Measurements from ENCODE around the gene IL12RB2.

IL12RB2 gene

GRCh38 chr1:67427947-67428346, 120.3 kb downstream of the IL12RB2 start:
- no peak for ATAC-seq
- no peak for TF ChIP-seq TOX (CRISPR knock-in tag; IDR thresholded peaks at IDR 0.05; ENCODE audit: borderline replicate concordance)
- TF ChIP-seq, protein P1, sequence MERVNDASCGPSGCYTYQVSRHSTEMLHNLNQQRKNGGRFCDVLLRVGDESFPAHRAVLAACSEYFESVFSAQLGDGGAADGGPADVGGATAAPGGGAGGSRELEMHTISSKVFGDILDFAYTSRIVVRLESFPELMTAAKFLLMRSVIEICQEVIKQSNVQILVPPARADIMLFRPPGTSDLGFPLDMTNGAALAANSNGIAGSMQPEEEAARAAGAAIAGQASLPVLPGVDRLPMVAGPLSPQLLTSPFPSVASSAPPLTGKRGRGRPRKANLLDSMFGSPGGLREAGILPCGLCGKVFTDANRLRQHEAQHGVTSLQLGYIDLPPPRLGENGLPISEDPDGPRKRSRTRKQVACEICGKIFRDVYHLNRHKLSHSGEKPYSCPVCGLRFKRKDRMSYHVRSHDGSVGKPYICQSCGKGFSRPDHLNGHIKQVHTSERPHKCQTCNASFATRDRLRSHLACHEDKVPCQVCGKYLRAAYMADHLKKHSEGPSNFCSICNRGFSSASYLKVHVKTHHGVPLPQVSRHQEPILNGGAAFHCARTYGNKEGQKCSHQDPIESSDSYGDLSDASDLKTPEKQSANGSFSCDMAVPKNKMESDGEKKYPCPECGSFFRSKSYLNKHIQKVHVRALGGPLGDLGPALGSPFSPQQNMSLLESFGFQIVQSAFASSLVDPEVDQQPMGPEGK (CRISPR knock-in tag; IDR thresholded peaks at IDR 0.05; ENCODE audit: borderline replicate concordance) = no peak
- TF ChIP-seq ESRRG (CRISPR knock-in tag; IDR thresholded peaks at IDR 0.05) = no peak

DNA sequence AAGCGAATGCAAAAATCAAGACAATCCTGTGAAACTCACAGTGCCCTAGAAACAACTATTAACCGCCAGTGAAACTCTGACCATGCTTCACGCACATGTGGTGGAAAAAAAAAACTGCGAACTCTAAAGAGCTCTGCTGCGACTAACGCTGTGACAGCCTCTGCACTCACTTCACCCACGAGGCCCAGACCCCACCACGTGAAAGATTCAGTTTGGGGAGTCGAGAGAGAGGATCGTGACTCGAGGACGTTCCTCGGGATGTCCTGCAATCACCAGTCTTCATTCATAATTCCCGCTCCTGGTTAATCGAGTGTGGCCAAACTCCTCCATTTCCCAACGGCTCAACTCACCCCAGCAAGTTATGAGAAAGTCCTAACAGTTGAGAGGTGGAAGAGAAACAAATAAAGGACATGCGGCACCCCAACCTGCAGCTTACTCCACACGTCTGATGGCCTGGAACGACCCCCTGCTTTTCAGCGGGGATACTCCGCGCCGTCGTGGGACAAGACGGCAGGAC, 121.4 kb downstream of the IL12RB2 start:
- ATAC-seq = no peak
- TF ChIP-seq ZFP3 (CRISPR knock-in tag; IDR thresholded peaks at IDR 0.05) (no peak), CREB5 (CRISPR knock-in tag; IDR thresholded peaks at IDR 0.05; ENCODE audit: low read depth) (no peak)

DNA sequence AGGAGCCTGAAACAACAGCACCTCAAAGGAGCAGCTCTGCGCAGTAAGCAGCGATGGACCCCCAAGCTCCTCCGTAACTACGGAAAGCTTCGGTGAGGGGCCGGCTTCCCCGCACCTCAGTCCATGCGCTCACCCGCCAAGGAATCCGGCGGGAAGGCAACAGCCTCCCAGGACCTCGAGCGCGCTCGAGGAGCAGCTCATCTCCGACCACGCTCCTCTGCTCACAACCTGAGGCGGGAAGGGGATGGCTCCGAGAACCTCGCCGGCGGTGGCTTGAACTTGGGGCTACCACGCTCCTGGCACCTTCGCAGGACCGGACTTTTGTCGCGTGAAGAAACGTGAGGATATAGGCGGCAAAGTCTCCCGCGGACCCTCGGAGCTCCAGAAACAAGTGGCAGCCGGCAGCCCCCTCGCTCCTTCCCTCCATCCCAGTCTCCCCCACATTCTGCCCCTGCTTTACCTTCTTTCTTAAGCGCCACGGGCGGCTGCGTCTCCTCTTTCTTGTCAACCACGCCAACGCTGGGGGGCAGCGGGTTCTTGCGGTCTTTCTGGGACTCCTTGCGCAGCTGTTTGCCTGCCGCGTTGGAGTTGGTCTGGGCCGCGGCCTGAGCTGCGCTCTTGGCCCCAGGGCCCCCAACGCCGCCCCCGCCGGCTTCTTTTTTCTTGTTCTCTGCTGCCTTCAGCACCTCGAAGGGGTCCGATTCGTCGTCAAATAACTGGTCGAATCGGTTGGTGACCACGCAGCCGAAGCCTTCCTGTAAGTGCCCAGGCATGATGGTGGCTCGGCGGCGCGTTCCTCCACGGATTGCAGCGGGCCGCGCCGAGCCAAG, 122.1 kb downstream of the IL12RB2 start:
- peak; percentile 7 for ATAC-seq
- TF ChIP-seq ARNTL (CRISPR knock-in tag; IDR thresholded peaks at IDR 0.05; ENCODE audit: borderline replicate concordance, low read depth) (no peak), GLIS3 (CRISPR knock-in tag; IDR thresholded peaks at IDR 0.05) (0 out of 2 replicates have a peak, but pooled peaks have one; percentile 37)

DNA sequence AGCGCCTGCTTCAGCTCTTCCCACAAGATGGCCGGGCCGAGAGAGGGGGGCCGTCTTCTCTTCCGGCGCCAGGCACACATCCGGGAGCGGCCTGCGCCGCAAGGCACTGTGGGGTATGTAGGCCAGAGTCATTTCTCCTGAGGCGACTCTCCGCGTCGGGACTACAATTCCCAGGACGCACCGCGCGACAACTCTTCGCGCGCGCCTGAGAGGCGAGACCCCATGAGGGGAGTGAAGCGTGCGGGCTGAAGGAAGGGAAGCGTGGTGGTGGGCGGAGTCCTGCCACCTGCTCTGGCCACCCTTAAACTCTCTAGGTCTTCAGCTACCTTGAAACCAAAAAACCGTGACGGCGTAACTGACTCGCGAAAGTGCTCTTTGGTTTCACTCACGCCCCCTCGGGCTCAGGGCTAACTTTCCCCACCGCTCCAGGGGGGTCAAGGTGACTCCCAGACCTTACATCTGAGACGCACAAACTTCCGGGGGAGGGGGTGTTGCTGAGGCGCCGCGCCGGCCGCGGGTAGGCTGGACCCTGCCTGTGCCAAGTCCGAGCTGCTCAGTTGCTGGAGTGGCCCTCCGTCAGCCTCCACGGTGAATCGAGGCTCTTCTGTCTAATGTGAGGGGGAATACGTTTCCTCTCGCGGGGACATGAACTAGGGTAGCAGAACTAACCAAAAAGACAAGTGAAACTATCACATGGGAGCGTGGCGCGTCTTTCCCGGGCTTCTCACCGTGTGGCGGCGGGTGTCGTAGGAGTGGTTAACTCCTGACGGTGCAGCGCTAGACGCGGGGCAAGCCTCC, 122.9 kb downstream of the IL12RB2 start, which contains the start of gene SERBP1:
TSS of gene SERBP1 (minus strand) at position 45 of the 798 bp plus-strand sequence. CDS start 102 bp downstream, outside the sequence.
- peak; percentile 93 for ATAC-seq
- peak; percentile 54; the same call in 1 of the 2 replicates for TF ChIP-seq ZFP3 (CRISPR knock-in tag; IDR thresholded peaks at IDR 0.05)
- TF ChIP-seq CSDC2 (CRISPR knock-in tag; IDR thresholded peaks at IDR 0.05) = no peak
- no peak for TF ChIP-seq ARNTL (CRISPR knock-in tag; IDR thresholded peaks at IDR 0.05; ENCODE audit: borderline replicate concordance, low read depth)
- TF ChIP-seq, protein P1 (CRISPR knock-in tag; IDR thresholded peaks at IDR 0.05; ENCODE audit: borderline replicate concordance) = peak; percentile 21; the same call in 1 of the 2 replicates
- no peak for TF ChIP-seq TCF4 (CRISPR knock-in tag; IDR thresholded peaks at IDR 0.05; ENCODE audit: borderline replicate concordance)
- TF ChIP-seq ZNF70 (CRISPR knock-in tag; IDR thresholded peaks at IDR 0.05) = no peak
- TF ChIP-seq RARB (CRISPR knock-in tag; IDR thresholded peaks at IDR 0.05) = no peak

- TF ChIP-seq CREB5 (CRISPR knock-in tag; IDR thresholded peaks at IDR 0.05; ENCODE audit: low read depth) (no peak), PPARA (CRISPR knock-in tag; IDR thresholded peaks at IDR 0.05; ENCODE audit: borderline replicate concordance) (no peak), CSDC2 (CRISPR knock-in tag; IDR thresholded peaks at IDR 0.05) (no peak), OSR1 (CRISPR knock-in tag; IDR thresholded peaks at IDR 0.05) (no peak), TSHZ2 (CRISPR knock-in tag; IDR thresholded peaks at IDR 0.05) (no peak), ZFP30 (CRISPR knock-in tag; IDR thresholded peaks at IDR 0.05) (no peak), ZNF70 (CRISPR knock-in tag; IDR thresholded peaks at IDR 0.05) (no peak), ZNF8 (CRISPR knock-in tag; IDR thresholded peaks at IDR 0.05) (no peak), GLIS3 (CRISPR knock-in tag; IDR thresholded peaks at IDR 0.05) (no peak), BACH2 (CRISPR knock-in tag; IDR thresholded peaks at IDR 0.05; ENCODE audit: borderline replicate concordance) (no peak)
- TF ChIP-seq, protein P1 (CRISPR knock-in tag; IDR thresholded peaks at IDR 0.05; ENCODE audit: borderline replicate concordance) = no peak
Observed at GRCh38 chr1:67431156-67431765, 123.6 kb downstream of the IL12RB2 start.

More at GRCh38 chr1:67431156-67431765, 123.6 kb downstream of the IL12RB2 start:
- ATAC-seq = no peak

All from SK-N-SH treated with all-trans-retinoic acid at 6 μM for 48 hours (cell line).